Fibroblast of villous mesenchyme (primary cell): Measurements from ENCODE around the gene RNF180. TPM values are rescaled to one million over a fixed set of nuclear protein-coding genes. Genes with fewer than 3 reads are reported as not detected.

ENCODE experiments used
- DNase-seq: peaks from one replicate; pipeline ENCODE4 v3.0.0-alpha.2; 2010; ENCODE audit warnings: low read depth
- H3K4me3 ChIP-seq: 2 replicates; pipeline ENCODE4 v1.5.1; 2011; ENCODE audit warnings: low read depth, mild to moderate bottlenecking, low read length
- total RNA-seq: library from RNA; depleted of rRNA; stranded (reverse); fragments of >200 nt; gene quantifications from 2 replicates; pipeline ENCODE4 v1.2.3, GENCODE V29; 2012
- TF ChIP-seq, protein P1 (sequence below): IDR thresholded peaks from 2 replicates; pipeline ENCODE4 v1.5.1; 2012; ENCODE audit warnings: low read depth, mild to moderate bottlenecking, low read length; ENCODE audit not compliant: insufficient read depth

Gene RNF180
- total RNA-seq, 1 donor = 5.6 TPM

DNA sequence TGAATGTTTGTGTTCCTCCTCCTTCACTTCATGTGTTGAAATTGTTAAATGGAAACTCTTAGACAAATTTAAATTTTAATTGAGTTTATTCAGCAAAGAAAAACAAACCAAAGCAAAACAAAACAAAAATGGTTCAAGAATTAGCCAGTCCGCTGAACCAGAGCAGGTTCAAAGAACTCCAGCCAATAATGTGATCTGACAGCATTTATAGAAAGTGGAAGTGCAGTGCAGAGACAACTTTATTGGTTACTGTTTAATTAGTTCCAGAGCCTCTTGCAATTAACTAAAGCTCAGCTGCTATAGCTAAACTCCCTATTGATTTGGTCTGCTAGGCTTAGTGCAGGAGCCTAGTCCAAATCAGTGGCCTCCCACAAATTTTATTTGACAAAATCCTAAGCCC, 132.9 kb downstream of the RNF180 start:
- TF ChIP-seq, protein P1, sequence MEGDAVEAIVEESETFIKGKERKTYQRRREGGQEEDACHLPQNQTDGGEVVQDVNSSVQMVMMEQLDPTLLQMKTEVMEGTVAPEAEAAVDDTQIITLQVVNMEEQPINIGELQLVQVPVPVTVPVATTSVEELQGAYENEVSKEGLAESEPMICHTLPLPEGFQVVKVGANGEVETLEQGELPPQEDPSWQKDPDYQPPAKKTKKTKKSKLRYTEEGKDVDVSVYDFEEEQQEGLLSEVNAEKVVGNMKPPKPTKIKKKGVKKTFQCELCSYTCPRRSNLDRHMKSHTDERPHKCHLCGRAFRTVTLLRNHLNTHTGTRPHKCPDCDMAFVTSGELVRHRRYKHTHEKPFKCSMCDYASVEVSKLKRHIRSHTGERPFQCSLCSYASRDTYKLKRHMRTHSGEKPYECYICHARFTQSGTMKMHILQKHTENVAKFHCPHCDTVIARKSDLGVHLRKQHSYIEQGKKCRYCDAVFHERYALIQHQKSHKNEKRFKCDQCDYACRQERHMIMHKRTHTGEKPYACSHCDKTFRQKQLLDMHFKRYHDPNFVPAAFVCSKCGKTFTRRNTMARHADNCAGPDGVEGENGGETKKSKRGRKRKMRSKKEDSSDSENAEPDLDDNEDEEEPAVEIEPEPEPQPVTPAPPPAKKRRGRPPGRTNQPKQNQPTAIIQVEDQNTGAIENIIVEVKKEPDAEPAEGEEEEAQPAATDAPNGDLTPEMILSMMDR = no peak
- H3K4me3 ChIP-seq = no peak overlapping the region
- no peak for DNase-seq

DNA sequence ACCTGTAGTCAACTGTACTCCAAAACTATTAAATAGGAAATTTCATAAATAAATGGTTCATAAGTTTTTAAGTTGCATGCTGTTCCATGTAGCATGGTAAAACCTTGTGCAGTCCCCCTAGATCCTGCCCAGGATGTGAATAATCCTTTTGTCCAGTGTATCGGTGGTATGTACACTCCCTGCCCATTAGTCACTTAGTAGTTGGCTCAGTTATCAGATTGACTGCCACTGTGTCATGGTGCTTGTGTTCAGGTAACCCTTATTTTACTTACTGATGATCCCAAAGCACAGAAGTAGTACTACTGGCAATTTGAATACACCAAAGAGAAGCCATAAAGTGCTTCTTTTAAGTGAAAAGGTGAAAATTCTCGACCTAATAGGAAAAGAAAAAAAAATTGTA, 134.2 kb downstream of the RNF180 start:
- DNase-seq = no peak
- TF ChIP-seq, protein P1 = no peak
- H3K4me3 ChIP-seq = no peak overlapping the region

DNA sequence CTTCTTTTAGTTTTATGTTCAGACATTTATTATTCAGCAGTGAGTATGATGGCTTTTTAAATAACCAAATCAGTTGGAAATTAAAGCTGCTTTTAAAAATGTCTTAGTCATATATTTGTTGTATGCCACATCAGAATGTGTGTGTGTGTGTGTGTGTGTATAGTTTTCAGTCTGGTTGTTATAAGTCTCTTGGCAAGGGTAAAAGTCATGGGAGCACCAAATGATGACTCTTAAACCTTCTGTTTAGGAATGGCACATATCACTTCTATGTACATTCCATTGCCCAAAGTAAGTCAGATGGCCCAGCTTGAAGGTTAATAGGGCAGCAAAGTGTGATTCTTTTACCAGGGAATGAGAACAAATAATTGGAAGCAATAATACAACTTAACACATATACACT, 135.9 kb downstream of the RNF180 start:
- TF ChIP-seq, protein P1 = no peak
- no peak for DNase-seq
- no peak overlapping the region for H3K4me3 ChIP-seq

DNA sequence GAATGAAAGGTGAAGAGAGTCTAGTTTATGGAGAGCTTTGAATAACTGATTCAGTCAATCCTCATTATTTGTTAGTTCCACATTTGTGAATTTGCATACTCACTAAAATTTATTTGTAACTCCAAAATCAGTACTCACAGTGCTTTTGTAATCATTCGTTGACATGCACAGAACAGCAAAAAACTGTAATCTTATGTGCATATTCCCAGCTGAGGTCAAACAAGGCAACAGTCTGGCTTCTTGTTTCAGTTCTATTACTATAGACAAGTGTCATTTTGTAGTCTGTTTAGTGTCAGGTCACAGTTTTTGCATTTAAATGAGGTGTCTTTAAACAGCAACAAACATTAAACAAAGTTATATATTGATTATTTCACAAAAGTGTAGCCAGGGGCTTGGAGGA, 142.5 kb downstream of the RNF180 start:
- DNase-seq = no peak
- H3K4me3 ChIP-seq = no peak overlapping the region
- TF ChIP-seq, protein P1 = no peak

DNA sequence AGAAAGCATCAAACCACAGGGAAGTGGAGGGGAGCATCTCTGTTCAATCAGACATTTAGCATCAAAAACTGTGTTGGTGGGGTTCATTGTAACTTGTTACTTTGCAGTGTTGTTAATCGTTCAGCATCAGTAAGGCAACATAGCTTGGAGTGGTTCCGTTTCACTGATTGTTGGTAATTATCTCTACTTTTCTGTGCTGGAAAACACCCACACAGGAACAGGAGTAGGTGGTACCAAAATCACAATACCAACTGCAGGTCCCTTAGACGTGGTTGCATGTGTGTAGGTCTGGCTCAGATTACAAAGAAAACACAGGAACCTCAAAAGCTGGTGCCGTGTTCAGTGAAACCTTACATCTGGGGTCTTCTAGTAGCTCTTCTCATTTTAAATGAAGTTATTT, 146.8 kb downstream of the RNF180 start:
- DNase-seq = no peak
- H3K4me3 ChIP-seq = no peak overlapping the region
- TF ChIP-seq, protein P1 = no peak

DNA sequence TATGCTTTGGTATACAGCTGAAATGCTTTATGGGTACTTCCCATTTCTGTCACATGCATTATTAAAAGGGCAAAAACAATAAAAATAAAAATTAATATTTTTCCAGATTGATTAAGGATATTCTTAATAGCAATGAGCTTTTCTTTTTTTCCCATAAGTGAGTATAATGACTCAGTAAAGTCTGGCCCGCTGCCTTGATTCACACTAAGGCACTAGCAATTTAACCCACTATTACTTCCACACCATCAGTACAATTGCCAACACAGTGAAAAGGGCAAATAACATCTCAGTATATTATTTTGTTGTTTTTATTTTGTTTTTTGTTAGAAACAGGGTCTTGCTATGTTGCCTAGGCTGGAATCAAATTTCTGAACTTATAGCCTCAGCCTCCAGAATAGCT, 150.1 kb downstream of the RNF180 start:
- DNase-seq = no peak
- TF ChIP-seq, protein P1 = no peak

DNA sequence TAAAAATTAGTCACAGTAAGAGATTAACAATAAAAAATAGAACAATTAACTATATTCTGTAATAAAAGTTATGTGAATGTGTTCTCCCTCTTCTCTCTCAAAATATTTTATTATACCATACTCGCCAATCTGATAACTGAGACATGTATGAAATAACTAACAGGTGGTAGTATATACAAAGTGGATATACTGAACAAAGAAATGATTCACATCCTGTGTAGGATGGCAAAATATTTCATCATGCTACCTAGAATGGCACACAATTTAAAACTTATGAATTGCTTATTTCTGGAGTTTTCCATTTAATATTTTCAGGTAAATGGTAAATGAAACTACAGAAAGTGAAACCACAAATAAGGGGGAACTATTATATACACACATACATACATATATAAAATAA, 152.5 kb downstream of the RNF180 start:
- TF ChIP-seq, protein P1 = no peak
- DNase-seq = no peak
- H3K4me3 ChIP-seq = no peak overlapping the region

More for the DNA sequence above, 150.1 kb downstream of the RNF180 start:
- H3K4me3 ChIP-seq = no peak overlapping the region
